Measurements from ENCODE around the gene MKLN1. TPM values are rescaled to one million over a fixed set of nuclear protein-coding genes. Genes with fewer than 3 reads are reported as not detected.
"Not testable (repeated sequence)": the region's sequence is repeated elsewhere in the genome, so short reads cannot be mapped to it uniquely, and the experiment has no call there.

MKLN1 gene
- total RNA-seq, 1 donor = 78.5 TPM

DNA sequence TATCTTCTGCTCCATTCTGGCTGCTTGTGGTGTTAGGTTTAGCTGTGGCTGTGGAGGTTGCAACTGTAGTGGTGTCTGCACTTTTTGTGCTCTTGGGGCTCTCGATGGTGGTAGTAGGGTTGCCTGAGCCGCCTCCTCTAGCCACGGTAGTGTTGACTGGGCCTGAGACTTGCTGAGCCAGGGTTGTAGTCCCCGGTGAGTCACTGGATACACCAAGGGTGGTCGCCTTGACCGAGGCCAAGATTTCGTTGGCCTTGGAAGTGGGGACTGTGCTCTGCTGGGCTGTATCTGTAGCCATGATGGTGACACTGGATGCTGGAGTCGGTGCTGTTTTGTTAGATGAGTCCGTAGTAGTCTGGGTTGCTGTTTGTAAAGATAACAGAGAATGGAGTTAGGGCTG lies 183.4 kb downstream of the MKLN1 start:
- H3K4me1 ChIP-seq (ENCODE audit: insufficient read depth, low read length) = peaks cover 3% of the 10 kb centered on the region
- no peak overlapping the region for H3K4me3 ChIP-seq (ENCODE audit: low read length)
- H3K9me3 ChIP-seq (ENCODE audit: low read depth, low read length) = no peaks in the 10 kb centered on the region
- H3K27me3 ChIP-seq (ENCODE audit: insufficient read depth, low read length) = no peaks in the 10 kb centered on the region

DNA sequence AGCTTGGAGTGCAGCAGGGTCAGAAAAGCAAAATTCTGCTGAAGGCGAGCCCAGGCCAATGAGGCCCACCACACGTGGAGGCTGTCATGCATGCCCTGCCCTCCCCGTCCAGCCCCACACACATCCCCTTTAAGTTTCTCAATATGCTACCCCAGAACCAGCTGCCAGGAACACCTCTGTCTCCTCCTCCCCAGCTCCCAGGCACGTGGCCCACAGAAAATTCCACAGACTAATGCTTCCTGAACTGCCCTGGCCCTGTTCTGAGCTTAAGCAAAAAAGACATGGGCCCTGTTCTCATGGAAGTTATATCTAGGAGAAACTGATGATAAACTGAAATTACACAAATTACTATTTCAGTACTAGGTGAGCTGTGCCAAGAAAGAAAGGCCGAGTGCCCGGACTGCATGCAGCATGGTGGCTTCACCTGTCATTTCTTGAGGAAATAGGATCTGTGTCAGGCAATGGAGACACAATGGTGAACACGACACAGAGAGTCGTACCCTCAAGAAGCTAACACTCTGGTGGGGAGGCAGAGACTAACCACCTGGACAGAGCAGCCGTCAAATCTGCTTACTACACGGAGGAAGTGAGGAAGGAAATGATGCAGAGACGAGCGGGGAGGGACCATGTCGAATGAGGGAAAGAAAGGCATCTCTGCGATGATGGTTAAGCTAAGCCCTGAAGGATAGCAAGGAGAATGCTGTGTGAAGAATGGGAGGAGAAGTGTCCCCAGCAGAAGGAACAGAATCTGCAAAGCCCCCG lies 184.3 kb downstream of the MKLN1 start:
- Histone ChIP-seq H3K4me1 (ENCODE audit: insufficient read depth, low read length) (peaks cover 3% of the 10 kb centered on the region), H3K9me3 (ENCODE audit: low read depth, low read length) (no peaks in the 10 kb centered on the region), H3K27me3 (ENCODE audit: insufficient read depth, low read length) (no peaks in the 10 kb centered on the region), H3K4me3 (ENCODE audit: low read length) (no peak overlapping the region)

- H3K4me3 ChIP-seq (ENCODE audit: low read length) = no peak overlapping the region
- no peaks in the 10 kb centered on the region for H3K9me3 ChIP-seq (ENCODE audit: low read depth, low read length)
- H3K27me3 ChIP-seq (ENCODE audit: insufficient read depth, low read length) = no peaks in the 10 kb centered on the region
- no peaks in the 10 kb centered on the region for H3K4me1 ChIP-seq (ENCODE audit: insufficient read depth, low read length)
Measured at GRCh38 chr7:131513245-131514061, 185.8 kb downstream of the MKLN1 start.

DNA sequence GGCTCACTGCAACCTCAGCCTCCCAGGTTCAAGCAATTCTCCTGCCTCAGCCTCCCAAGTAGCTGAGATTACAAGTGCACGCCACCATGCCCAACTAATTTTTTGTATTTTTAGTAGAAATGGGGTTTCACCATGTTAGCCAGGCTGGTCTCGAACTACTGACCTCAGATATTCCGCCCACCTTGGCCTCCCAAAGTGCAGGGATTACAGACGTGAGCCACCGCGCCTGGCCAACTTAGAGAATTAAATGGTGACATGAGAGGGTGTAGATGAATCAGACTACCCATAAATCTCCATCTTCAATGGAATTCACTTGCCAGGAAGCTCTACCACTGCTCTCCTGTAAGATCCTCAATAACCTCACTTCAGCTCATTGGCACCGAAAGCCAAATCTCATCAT lies 187.8 kb downstream of the MKLN1 start:
- H3K4me1 ChIP-seq (ENCODE audit: insufficient read depth, low read length); H3K27me3 ChIP-seq (ENCODE audit: insufficient read depth, low read length); H3K4me3 ChIP-seq (ENCODE audit: low read length); H3K9me3 ChIP-seq (ENCODE audit: low read depth, low read length): not testable (repeated sequence)

DNA sequence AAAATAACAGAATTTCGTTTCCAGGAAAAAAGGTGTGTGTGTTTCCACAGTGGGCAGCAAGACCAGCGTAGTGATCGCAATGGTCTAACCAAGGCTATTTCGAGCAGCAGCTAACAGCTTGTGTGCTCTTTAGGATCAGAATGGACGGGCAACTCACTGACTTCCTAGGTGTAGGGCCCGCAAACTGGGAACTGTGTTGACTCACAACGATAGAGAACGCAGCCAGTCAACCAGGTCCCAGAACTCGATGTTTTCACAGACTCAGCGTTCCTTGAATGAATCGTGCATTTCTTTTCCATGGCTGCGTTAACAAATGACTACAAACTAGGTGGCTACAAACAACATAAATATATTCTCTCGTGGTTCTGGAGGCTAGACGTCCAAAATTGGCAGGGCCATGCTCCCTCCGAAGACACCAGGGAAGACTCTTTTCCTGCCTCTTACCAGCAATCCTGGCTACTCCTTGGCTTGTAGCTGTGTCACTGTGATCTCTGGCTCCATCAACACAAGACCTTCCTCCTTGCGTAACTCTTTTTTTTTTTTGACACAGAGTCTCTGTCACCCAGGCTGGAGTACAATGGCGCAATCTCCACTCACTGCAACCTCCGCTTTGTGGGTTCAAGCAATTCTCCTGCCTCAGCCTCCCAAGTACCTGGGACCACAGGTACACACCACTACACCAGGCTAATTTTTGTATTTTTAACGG lies 189.7 kb downstream of the MKLN1 start:
- Histone ChIP-seq H3K9me3 (ENCODE audit: low read depth, low read length) (no peaks in the 10 kb centered on the region), H3K4me1 (ENCODE audit: insufficient read depth, low read length) (no peaks in the 10 kb centered on the region), H3K4me3 (ENCODE audit: low read length) (no peak overlapping the region), H3K27me3 (ENCODE audit: insufficient read depth, low read length) (no peaks in the 10 kb centered on the region)

DNA sequence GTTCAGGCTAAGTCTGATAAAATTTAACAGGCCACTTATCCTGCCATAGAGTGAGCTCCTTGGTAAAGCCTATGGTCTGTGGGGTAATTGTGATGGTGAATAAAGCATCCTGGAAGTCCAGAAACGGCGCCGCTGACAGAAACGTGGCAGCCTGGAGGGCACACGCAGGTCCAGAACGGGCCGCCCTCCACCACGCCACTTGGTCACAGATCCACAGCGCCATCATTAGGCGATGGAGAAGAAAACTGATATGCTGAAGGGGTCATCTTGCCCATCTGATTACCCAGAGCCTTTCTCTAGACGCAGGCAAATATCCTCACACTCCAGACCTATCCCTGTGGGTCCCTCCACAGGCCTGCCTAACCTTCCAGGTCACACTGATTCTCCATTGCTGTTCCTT lies 190.9 kb downstream of the MKLN1 start:
- Histone ChIP-seq H3K9me3 (ENCODE audit: low read depth, low read length) (no peaks in the 10 kb centered on the region), H3K4me1 (ENCODE audit: insufficient read depth, low read length) (no peaks in the 10 kb centered on the region), H3K27me3 (ENCODE audit: insufficient read depth, low read length) (no peaks in the 10 kb centered on the region), H3K4me3 (ENCODE audit: low read length) (no peak overlapping the region)

DNA sequence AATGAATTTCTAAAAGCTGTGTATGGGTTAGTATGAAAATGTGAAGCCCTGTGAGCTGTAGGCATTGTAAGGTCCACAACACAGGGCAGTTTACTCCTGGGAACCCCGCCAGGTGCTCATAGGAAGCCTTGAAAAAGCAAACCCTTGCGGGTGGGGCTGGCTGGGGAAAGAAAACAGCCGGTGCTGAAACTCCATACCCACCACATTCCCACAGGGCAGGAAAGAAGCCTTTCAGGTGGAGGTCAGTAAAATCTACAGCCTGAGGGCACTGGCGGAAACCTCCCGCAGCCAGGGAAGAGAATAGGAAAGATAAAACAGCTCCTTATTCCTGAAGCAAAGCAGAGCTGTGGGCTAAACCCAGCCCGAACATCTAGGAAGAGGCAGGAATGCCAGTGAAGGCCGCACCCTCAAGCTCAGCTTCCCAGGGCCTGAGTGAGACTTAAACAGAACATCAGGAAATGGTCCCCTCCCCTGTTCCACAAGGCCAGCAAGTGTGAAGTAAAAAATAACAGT lies 194.0 kb downstream of the MKLN1 start:
- H3K4me3 ChIP-seq (ENCODE audit: low read length) = no peak overlapping the region
- H3K27me3 ChIP-seq (ENCODE audit: insufficient read depth, low read length) = no peaks in the 10 kb centered on the region
- no peaks in the 10 kb centered on the region for H3K9me3 ChIP-seq (ENCODE audit: low read depth, low read length)
- no peaks in the 10 kb centered on the region for H3K4me1 ChIP-seq (ENCODE audit: insufficient read depth, low read length)

DNA sequence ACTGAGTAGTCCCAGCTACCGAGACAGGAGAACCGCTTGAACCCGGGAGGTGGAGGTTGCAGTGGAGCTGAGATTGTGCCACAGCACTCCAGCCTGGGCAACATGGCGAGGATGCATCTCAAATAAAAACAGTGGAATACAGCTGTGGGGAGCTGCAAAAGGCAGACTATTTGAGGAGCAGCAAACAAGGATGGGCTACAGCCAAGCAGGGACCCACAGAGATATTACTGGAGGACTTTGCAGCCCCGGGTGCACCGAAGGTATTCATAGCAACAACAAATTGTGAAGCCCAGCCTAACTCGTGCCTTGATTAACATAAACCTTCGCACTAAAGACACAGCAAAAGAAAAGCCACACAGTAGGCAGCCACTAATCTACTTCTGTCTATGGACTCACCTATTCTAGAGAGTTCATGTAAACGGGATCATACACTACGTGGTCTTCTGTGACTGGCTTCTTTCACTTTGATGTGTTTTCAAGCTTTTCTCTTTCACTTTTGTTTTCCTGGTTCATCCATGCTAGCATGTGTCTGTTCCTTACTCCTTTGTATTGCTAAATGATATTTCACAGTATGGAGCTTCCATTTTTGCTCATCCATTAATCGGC lies 194.8 kb downstream of the MKLN1 start:
- no peak overlapping the region for H3K4me3 ChIP-seq (ENCODE audit: low read length)
- H3K9me3 ChIP-seq (ENCODE audit: low read depth, low read length) = no peaks in the 10 kb centered on the region
- H3K27me3 ChIP-seq (ENCODE audit: insufficient read depth, low read length) = no peaks in the 10 kb centered on the region
- H3K4me1 ChIP-seq (ENCODE audit: insufficient read depth, low read length) = no peaks in the 10 kb centered on the region

- no peaks in the 10 kb centered on the region for H3K27me3 ChIP-seq (ENCODE audit: insufficient read depth, low read length)
- H3K4me1 ChIP-seq (ENCODE audit: insufficient read depth, low read length) = no peaks in the 10 kb centered on the region
- no peaks in the 10 kb centered on the region for H3K9me3 ChIP-seq (ENCODE audit: low read depth, low read length)
- no peak overlapping the region for H3K4me3 ChIP-seq (ENCODE audit: low read length)
Measured at GRCh38 chr7:131524115-131524514, 196.4 kb downstream of the MKLN1 start.

DNA sequence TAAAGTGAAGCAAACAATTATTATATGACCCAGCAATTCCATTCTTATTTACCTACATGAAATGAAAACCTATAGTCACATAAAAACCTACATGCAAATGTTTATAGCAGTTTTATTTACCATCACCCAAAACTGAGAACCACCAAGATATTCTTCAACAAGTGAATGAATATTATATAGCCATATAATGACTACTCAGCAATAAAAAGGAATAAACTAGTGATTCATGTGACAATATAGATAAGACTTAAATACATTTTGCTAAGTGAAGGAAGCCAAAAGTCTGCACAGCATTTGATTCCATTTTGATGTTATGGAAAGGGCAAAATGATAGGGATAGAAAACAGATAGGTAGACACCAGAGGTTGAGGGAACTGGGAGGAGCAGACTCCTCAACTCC lies 197.0 kb downstream of the MKLN1 start:
- H3K27me3 ChIP-seq (ENCODE audit: insufficient read depth, low read length) = no peaks in the 10 kb centered on the region
- no peak overlapping the region for H3K4me3 ChIP-seq (ENCODE audit: low read length)
- no peaks in the 10 kb centered on the region for H3K9me3 ChIP-seq (ENCODE audit: low read depth, low read length)
- H3K4me1 ChIP-seq (ENCODE audit: insufficient read depth, low read length) = no peaks in the 10 kb centered on the region

GRCh38 chr7:131525820-131526219 lies 198.1 kb downstream of the MKLN1 start:
- no peaks in the 10 kb centered on the region for H3K4me1 ChIP-seq (ENCODE audit: insufficient read depth, low read length)
- H3K4me3 ChIP-seq (ENCODE audit: low read length) = no peak overlapping the region

GRCh38 chr7:131527456-131527855 lies 199.8 kb downstream of the MKLN1 start:
- H3K27me3 ChIP-seq (ENCODE audit: insufficient read depth, low read length) = no peaks in the 10 kb centered on the region
- no peaks in the 10 kb centered on the region for H3K9me3 ChIP-seq (ENCODE audit: low read depth, low read length)
- H3K4me1 ChIP-seq (ENCODE audit: insufficient read depth, low read length) = no peaks in the 10 kb centered on the region
- no peak overlapping the region for H3K4me3 ChIP-seq (ENCODE audit: low read length)

More at GRCh38 chr7:131525820-131526219, 198.1 kb downstream of the MKLN1 start:
- H3K9me3 ChIP-seq (ENCODE audit: low read depth, low read length) = no peaks in the 10 kb centered on the region
- H3K27me3 ChIP-seq (ENCODE audit: insufficient read depth, low read length) = no peaks in the 10 kb centered on the region

- Histone ChIP-seq H3K9me3 (ENCODE audit: low read depth, low read length) (no peaks in the 10 kb centered on the region), H3K27me3 (ENCODE audit: insufficient read depth, low read length) (no peaks in the 10 kb centered on the region), H3K4me1 (ENCODE audit: insufficient read depth, low read length) (no peaks in the 10 kb centered on the region), H3K4me3 (ENCODE audit: low read length) (no peak overlapping the region)
Measured at GRCh38 chr7:131529179-131529578, 201.5 kb downstream of the MKLN1 start.

GRCh38 chr7:131529617-131530016 lies 201.9 kb downstream of the MKLN1 start:
- H3K4me1 ChIP-seq (ENCODE audit: insufficient read depth, low read length) = no peaks in the 10 kb centered on the region

GRCh38 chr7:131530137-131530536 lies 202.5 kb downstream of the MKLN1 start:
- no peak overlapping the region for H3K4me3 ChIP-seq (ENCODE audit: low read length)
- H3K27me3 ChIP-seq (ENCODE audit: insufficient read depth, low read length) = no peaks in the 10 kb centered on the region
- H3K9me3 ChIP-seq (ENCODE audit: low read depth, low read length) = no peaks in the 10 kb centered on the region
- no peaks in the 10 kb centered on the region for H3K4me1 ChIP-seq (ENCODE audit: insufficient read depth, low read length)

More at GRCh38 chr7:131529617-131530016, 201.9 kb downstream of the MKLN1 start:
- no peak overlapping the region for H3K4me3 ChIP-seq (ENCODE audit: low read length)
- H3K9me3 ChIP-seq (ENCODE audit: low read depth, low read length) = no peaks in the 10 kb centered on the region
- H3K27me3 ChIP-seq (ENCODE audit: insufficient read depth, low read length) = no peaks in the 10 kb centered on the region

Data from mononuclear cell (primary cell).